Endothelial cell of umbilical vein (primary cell): Measurements from ENCODE around the gene SCRN1. TPM values are rescaled to one million over a fixed set of nuclear protein-coding genes. Genes with fewer than 3 reads are reported as not detected.

Source experiments
- BruUV-seq: library from RNA; stranded (reverse); fragments of 400-500 nt; replicated peaks from 2 replicates; lab custom pipeline; 2021; lab: Mats Ljungman, UMichigan
- CTCF ChIA-PET: fragments of 300-600, 350-600 bp; sonication (Branson Sonifier 250); formaldehyde crosslinking; loops from one replicate; lab custom pipeline; 2021; ENCODE audit warnings: antibody characterized with exemption, inconsistent platforms; lab: Charles Lee
- POLR2A ChIA-PET: fragments of 300-600, 350-600 bp; sonication (Branson Sonifier 250); formaldehyde crosslinking; loops from one replicate; lab custom pipeline; 2021; ENCODE audit warnings: antibody characterized with exemption, inconsistent platforms; lab: Charles Lee
- DNase-seq: peaks from one replicate; pipeline ENCODE4 v3.0.0-alpha.2; 2011; ENCODE audit warnings: low read depth, low spot score
- FAIRE-seq: peaks from 2 replicates; lab custom pipeline; 2011; peaks lifted over from hg19 to GRCh38; lab: Jason Lieb, UNC
- H2AFZ ChIP-seq: 2 replicates; pipeline ENCODE4 v1.6.0; 2012; ENCODE audit warnings: low read depth, low read length, control low read depth, inconsistent platforms
- H3K27ac ChIP-seq: 2 replicates; pipeline ENCODE4 v1.5.1; 2011; ENCODE audit warnings: low read depth, mild to moderate bottlenecking, control low read depth, low read length, moderate library complexity; ENCODE audit not compliant: insufficient read depth
- H3K27me3 ChIP-seq, 2 experiments: 2 replicates each; pipeline versions ENCODE4 v1.6.0 to v1.6.1; 2011; ENCODE audit warnings: low read length in 2 of 2, mixed read lengths in 1 of 2; ENCODE audit not compliant: control insufficient read depth in 2 of 2, insufficient read depth in 2 of 2
- H3K36me3 ChIP-seq, 2 experiments: 2 replicates in 1 of 2; 3 replicates in 1 of 2; pipeline ENCODE4 v1.5.1; 2011; ENCODE audit warnings: low read length in 2 of 2, mild to moderate bottlenecking in 1 of 2, moderate library complexity in 1 of 2; ENCODE audit not compliant: control insufficient read depth in 2 of 2, insufficient read depth in 2 of 2; ENCODE audit errors: extremely low read depth in 1 of 2
- H3K4me1 ChIP-seq: 3 replicates; pipeline ENCODE4 v1.5.1; 2011; ENCODE audit warnings: mild to moderate bottlenecking, low read length; ENCODE audit not compliant: control insufficient read depth, insufficient read depth; ENCODE audit errors: extremely low read depth
- H3K4me2 ChIP-seq: 2 replicates; pipeline ENCODE4 v1.6.1; 2011; ENCODE audit warnings: low read length, control low read depth, mixed read lengths; ENCODE audit not compliant: insufficient read depth
- H3K4me3 ChIP-seq, 3 experiments: fragments of 200-600 bp in 1 of 3; sonication (generic), shearing (Covaris generic) in 1 of 3; replicated peaks in 1 of 3; 2 replicates each; pipeline ENCODE4 v1.5.1; 2011 to 2016; ENCODE audit warnings: control low read depth in 3 of 3, low read length in 3 of 3, mild to moderate bottlenecking in 2 of 3, inconsistent platforms in 1 of 3, low read depth in 1 of 3, moderate library complexity in 1 of 3; ENCODE audit not compliant: insufficient read depth in 1 of 3
- H3K79me2 ChIP-seq: 2 replicates; pipeline ENCODE4 v1.6.0; 2012; ENCODE audit warnings: low read length, inconsistent platforms; ENCODE audit not compliant: control insufficient read depth, insufficient read depth
- H3K9ac ChIP-seq: replicated peaks from 2 replicates; pipeline ENCODE3; 2011; ENCODE audit warnings: low read length, control low read depth; ENCODE audit not compliant: insufficient read depth; ENCODE audit errors: extremely low read depth
- H3K9me1 ChIP-seq: replicated peaks from 3 replicates; pipeline ENCODE4 v1.6.0; 2011; ENCODE audit warnings: mild to moderate bottlenecking, low read length; ENCODE audit not compliant: control insufficient read depth, insufficient read depth; ENCODE audit errors: extremely low read depth
- H3K9me3 ChIP-seq: replicated peaks from 2 replicates; pipeline ENCODE4 v1.5.1; 2012; ENCODE audit warnings: low read length, inconsistent platforms; ENCODE audit not compliant: control insufficient read depth, insufficient read depth
- H4K20me1 ChIP-seq: replicated peaks from 2 replicates; pipeline ENCODE3; 2011; ENCODE audit warnings: mild to moderate bottlenecking, low read length; ENCODE audit not compliant: control insufficient read depth, insufficient read depth; ENCODE audit errors: extremely low read depth
- CTCF ChIP-seq, 2 donors: IDR thresholded peaks; 1 replicate in 1 of 2; 2 replicates in 1 of 2; pipeline ENCODE4 v1.5.1; 2011; ENCODE audit warnings: low read length in 2 of 2, mild to moderate bottlenecking in 2 of 2, moderate library complexity in 2 of 2, control low read depth in 1 of 2, inconsistent platforms in 1 of 2, low read depth in 1 of 2; ENCODE audit not compliant: insufficient read depth in 1 of 2; ENCODE audit errors: extremely low read depth in 1 of 2
- EZH2 ChIP-seq: IDR thresholded peaks from 2 replicates; pipeline ENCODE4 v1.6.1; 2012; ENCODE audit warnings: borderline replicate concordance, low read depth, mild to moderate bottlenecking, moderate library complexity, low read length, inconsistent platforms; ENCODE audit not compliant: severe bottlenecking
- GATA2 ChIP-seq: IDR thresholded peaks from 2 replicates; pipeline ENCODE4 v1.7.0; 2011; ENCODE audit warnings: low read depth, mild to moderate bottlenecking, moderate library complexity, mixed read lengths, low read length; ENCODE audit not compliant: insufficient read length, insufficient read depth
- JUN ChIP-seq: IDR thresholded peaks from 2 replicates; pipeline ENCODE4 v1.6.1; 2011; ENCODE audit warnings: borderline replicate concordance, low read depth; ENCODE audit not compliant: insufficient read length, insufficient read depth
- MAX ChIP-seq: IDR thresholded peaks from 2 replicates; pipeline ENCODE4 v1.6.1; 2011; ENCODE audit not compliant: insufficient read depth, insufficient read length
- POLR2A ChIP-seq: IDR thresholded peaks from 2 replicates; pipeline ENCODE4 v1.6.1; 2012; ENCODE audit warnings: low read depth, mild to moderate bottlenecking, control low read depth, low read length
- POLR2AphosphoS5 ChIP-seq: IDR thresholded peaks from 2 replicates; pipeline ENCODE4 v1.6.1; 2012; ENCODE audit warnings: low read depth, mild to moderate bottlenecking, control low read depth, low read length, moderate library complexity; ENCODE audit not compliant: insufficient read depth
- dilution Hi-C: fragments of 300-500 bp; cut with MboI; formaldehyde crosslinking; loops from one replicate; pipeline ENCODE4 v1.15.0; 2019; ENCODE audit warnings: low sequenced_read_pairs; ENCODE audit not compliant: extremely low pct_ligation_motif_present
- intact Hi-C: fragments of 100-400 bp; cut with micrococcal nuclease; formaldehyde crosslinking; loops from one replicate; pipeline ENCODE4 v1.10.0; 2022
- polyA plus RNA-seq, 4 experiments: library from polyadenylated mRNA; depleted of rRNA in 3 of 4; stranded (reverse) in 3 of 4; unstranded in 1 of 4; fragments of >200 nt; gene quantifications; 2 replicates each; pipeline versions ENCODE4 v1.2.1 to v1.2.3, GENCODE V29; 2011 to 2012; ENCODE audit warnings: missing spikeins in 1 of 4
- total RNA-seq: library from RNA; stranded (reverse); gene quantifications from 2 replicates; pipeline ENCODE4 v1.2.3, GENCODE V29; 2021

SCRN1 gene
- total and polyA plus RNA-seq, 2 donors (not counting 3 experiments of a cell fraction or from before 2014, with no cell fraction given), result 57.0 to 127 TPM

GRCh38 chr7:29917641-29918040 lies 72.0 kb downstream of the SCRN1 start:
- no peaks in the 10 kb centered on the region for H3K9me3 ChIP-seq
- H3K4me1 ChIP-seq, result no peaks in the 10 kb centered on the region
- no TSS peak for BruUV-seq
- H3K79me2 ChIP-seq, result no peaks in the 10 kb centered on the region
- peaks cover 6% of the 10 kb centered on the region in 2 experiments for H3K36me3 ChIP-seq
- H3K9me1 ChIP-seq, result no peaks in the 10 kb centered on the region
- intact Hi-C loops (no loop called here), dilution Hi-C loops (no loop called here)
- no peaks in the 10 kb centered on the region for H4K20me1 ChIP-seq
- H3K9ac ChIP-seq, result no peak overlapping the region
- DNase-seq (no peak), FAIRE-seq (no peak)
- POLR2A ChIA-PET, result no interaction called here
- no peak overlapping the region for H3K4me3 ChIP-seq
- no peak overlapping the region for H3K27ac ChIP-seq
- no peak overlapping the region for H2AFZ ChIP-seq
- CTCF ChIA-PET, result interaction anchor here (1.2 to 1.7 kb wide), 4 partner anchors 39 to 996 kb away, joined by 4 to 8 read pairs (median 4); no protein-coding TSS in a partner anchor
- TF ChIP-seq POLR2A (no peak), JUN (no peak), GATA2 (no peak), POLR2AphosphoS5 (no peak), EZH2 (no peak), CTCF (IDR thresholded peaks at IDR 0.05; ENCODE audit: extremely low read depth in 1 of 2, insufficient read depth in 1 of 2, low read depth in 1 of 2, low read length in 2 of 2) (no peak), MAX (no peak)
- H3K4me2 ChIP-seq, result no peak overlapping the region
- no peaks in the 10 kb centered on the region for H3K27me3 ChIP-seq
